Mononuclear cell (primary cell): ENCODE results near the gene WHRN. TPM values are rescaled to one million over a fixed set of nuclear protein-coding genes. Genes with fewer than 3 reads are reported as not detected.

Experiments used
- H3K27me3 ChIP-seq: 2 replicates; pipeline ENCODE4 v1.6.0; 2011; ENCODE audit warnings: low read length, control low read depth; ENCODE audit not compliant: insufficient read depth
- H3K4me1 ChIP-seq: 2 replicates; pipeline ENCODE4 v1.5.1; 2011; ENCODE audit warnings: mild to moderate bottlenecking, low read length, control low read depth; ENCODE audit not compliant: insufficient read depth
- H3K4me3 ChIP-seq: 2 replicates; pipeline ENCODE4 v1.5.1; 2011; ENCODE audit warnings: mild to moderate bottlenecking, low read length, moderate library complexity
- H3K9me3 ChIP-seq: 2 replicates; pipeline ENCODE4 v1.5.1; 2011; ENCODE audit warnings: low read depth, mild to moderate bottlenecking, control low read depth, low read length
- total RNA-seq: library from RNA; depleted of rRNA; stranded (reverse); fragments of >200 nt; gene quantifications from one replicate; pipeline ENCODE4 v1.2.3, GENCODE V29; 2012

The WHRN gene
- total RNA-seq, 1 donor = 4.7 TPM

GRCh38 chr9:114442022-114442421 lies 63.3 kb downstream of the WHRN start:
- H3K4me3 ChIP-seq = no peak overlapping the region
- H3K4me1 ChIP-seq = no peaks in the 10 kb centered on the region
- H3K27me3 ChIP-seq = no peaks in the 10 kb centered on the region
- H3K9me3 ChIP-seq = no peaks in the 10 kb centered on the region

- no peak overlapping the region for H3K4me3 ChIP-seq
- H3K4me1 ChIP-seq = no peaks in the 10 kb centered on the region
- no peaks in the 10 kb centered on the region for H3K9me3 ChIP-seq
- H3K27me3 ChIP-seq = no peaks in the 10 kb centered on the region
Measured at GRCh38 chr9:114437401-114437893, 67.8 kb downstream of the WHRN start.

- no peaks in the 10 kb centered on the region for H3K9me3 ChIP-seq
- H3K4me3 ChIP-seq = no peak overlapping the region
- H3K4me1 ChIP-seq = no peaks in the 10 kb centered on the region
- no peaks in the 10 kb centered on the region for H3K27me3 ChIP-seq
Measured at GRCh38 chr9:114434878-114435311, 70.4 kb downstream of the WHRN start.

GRCh38 chr9:114433720-114434255 lies 71.5 kb downstream of the WHRN start:
- no peaks in the 10 kb centered on the region for H3K4me1 ChIP-seq
- H3K9me3 ChIP-seq = no peaks in the 10 kb centered on the region
- H3K4me3 ChIP-seq = no peak overlapping the region
- H3K27me3 ChIP-seq = no peaks in the 10 kb centered on the region

- no peaks in the 10 kb centered on the region for H3K4me1 ChIP-seq
- no peaks in the 10 kb centered on the region for H3K9me3 ChIP-seq
- no peak overlapping the region for H3K4me3 ChIP-seq
- H3K27me3 ChIP-seq = no peaks in the 10 kb centered on the region
Measured at GRCh38 chr9:114433086-114433485, 72.2 kb downstream of the WHRN start.

- H3K4me1 ChIP-seq = no peaks in the 10 kb centered on the region
- no peaks in the 10 kb centered on the region for H3K9me3 ChIP-seq
- H3K27me3 ChIP-seq = no peaks in the 10 kb centered on the region
- no peak overlapping the region for H3K4me3 ChIP-seq
Measured at GRCh38 chr9:114432323-114433067, 72.8 kb downstream of the WHRN start.

- Histone ChIP-seq H3K4me1 (no peaks in the 10 kb centered on the region), H3K4me3 (no peak overlapping the region), H3K9me3 (no peaks in the 10 kb centered on the region), H3K27me3 (no peaks in the 10 kb centered on the region)
Measured at GRCh38 chr9:114431770-114432169, 73.5 kb downstream of the WHRN start.

- Histone ChIP-seq H3K4me1 (no peaks in the 10 kb centered on the region), H3K4me3 (no peak overlapping the region), H3K27me3 (no peaks in the 10 kb centered on the region), H3K9me3 (no peaks in the 10 kb centered on the region)
Measured at GRCh38 chr9:114431003-114431402, 74.3 kb downstream of the WHRN start.

- Histone ChIP-seq H3K4me3 (no peak overlapping the region), H3K27me3 (no peaks in the 10 kb centered on the region), H3K9me3 (no peaks in the 10 kb centered on the region), H3K4me1 (no peaks in the 10 kb centered on the region)
Measured at GRCh38 chr9:114430457-114430856, 74.8 kb downstream of the WHRN start.

- no peak overlapping the region for H3K4me3 ChIP-seq
- no peaks in the 10 kb centered on the region for H3K27me3 ChIP-seq
- H3K9me3 ChIP-seq = no peaks in the 10 kb centered on the region
- no peaks in the 10 kb centered on the region for H3K4me1 ChIP-seq
Measured at GRCh38 chr9:114429488-114429887, 75.8 kb downstream of the WHRN start.

- H3K4me3 ChIP-seq = no peak overlapping the region
- no peaks in the 10 kb centered on the region for H3K27me3 ChIP-seq
- H3K9me3 ChIP-seq = no peaks in the 10 kb centered on the region
- H3K4me1 ChIP-seq = no peaks in the 10 kb centered on the region
Measured at GRCh38 chr9:114428466-114428865, 76.8 kb downstream of the WHRN start.

GRCh38 chr9:114427644-114428043 lies 77.6 kb downstream of the WHRN start:
- Histone ChIP-seq H3K27me3 (no peaks in the 10 kb centered on the region), H3K4me3 (no peak overlapping the region), H3K9me3 (no peaks in the 10 kb centered on the region), H3K4me1 (no peaks in the 10 kb centered on the region)

GRCh38 chr9:114426046-114426948 lies 79.0 kb downstream of the WHRN start:
- Histone ChIP-seq H3K4me1 (no peaks in the 10 kb centered on the region), H3K4me3 (no peak overlapping the region), H3K27me3 (no peaks in the 10 kb centered on the region), H3K9me3 (no peaks in the 10 kb centered on the region)

GRCh38 chr9:114425126-114425525 lies 80.1 kb downstream of the WHRN start:
- H3K9me3 ChIP-seq = no peaks in the 10 kb centered on the region
- no peak overlapping the region for H3K4me3 ChIP-seq
- H3K4me1 ChIP-seq = no peaks in the 10 kb centered on the region
- no peaks in the 10 kb centered on the region for H3K27me3 ChIP-seq

- Histone ChIP-seq H3K27me3 (no peaks in the 10 kb centered on the region), H3K9me3 (no peaks in the 10 kb centered on the region), H3K4me3 (no peak overlapping the region), H3K4me1 (no peaks in the 10 kb centered on the region)
Measured at GRCh38 chr9:114424126-114424525, 81.1 kb downstream of the WHRN start.
